GM18502 (cell line): ENCODE data around the gene GALNS.
"Not testable (repeated sequence)": the region's sequence is repeated elsewhere in the genome, so short reads cannot be mapped to it uniquely, and the experiment has no call there.

Experiments used
- ATAC-seq: cut with Tn5 transposase; IDR thresholded peaks from one replicate; pipeline ENCODE4 v1.9.1; 2021; ENCODE audit warnings: mild to moderate bottlenecking; ENCODE audit not compliant: unreplicated experiment, poor library complexity

The GALNS gene

GRCh38 chr16:88840600-88841215 is 16.0 kb downstream of the GALNS start:
- no peak for ATAC-seq

GRCh38 chr16:88839745-88840599 is 16.8 kb downstream of the GALNS start:
- no peak for ATAC-seq

DNA sequence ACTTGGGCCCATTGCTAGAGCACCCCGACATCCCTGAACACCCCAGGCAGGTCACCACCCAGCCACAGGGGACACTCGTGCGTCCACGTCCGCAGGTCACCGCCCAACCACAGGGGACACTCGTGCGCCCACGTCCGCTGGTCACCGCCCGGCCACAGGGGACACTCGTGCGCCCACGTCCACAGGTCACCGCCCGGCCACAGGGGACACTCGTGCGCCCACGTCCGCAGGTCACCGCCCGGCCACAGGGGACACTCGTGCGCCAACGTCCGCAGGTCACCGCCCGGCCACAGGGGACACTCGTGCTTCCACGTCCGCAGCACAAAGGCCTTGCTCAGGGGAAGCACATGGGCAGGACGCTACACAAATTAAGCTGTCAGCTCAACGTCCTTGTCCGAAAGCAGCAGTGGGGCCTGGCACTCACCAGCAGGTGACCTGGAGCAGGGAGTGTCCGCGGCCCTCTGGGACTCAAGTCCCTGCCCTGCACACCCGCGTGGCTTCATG is 17.7 kb downstream of the GALNS start:
- no peak for ATAC-seq

DNA sequence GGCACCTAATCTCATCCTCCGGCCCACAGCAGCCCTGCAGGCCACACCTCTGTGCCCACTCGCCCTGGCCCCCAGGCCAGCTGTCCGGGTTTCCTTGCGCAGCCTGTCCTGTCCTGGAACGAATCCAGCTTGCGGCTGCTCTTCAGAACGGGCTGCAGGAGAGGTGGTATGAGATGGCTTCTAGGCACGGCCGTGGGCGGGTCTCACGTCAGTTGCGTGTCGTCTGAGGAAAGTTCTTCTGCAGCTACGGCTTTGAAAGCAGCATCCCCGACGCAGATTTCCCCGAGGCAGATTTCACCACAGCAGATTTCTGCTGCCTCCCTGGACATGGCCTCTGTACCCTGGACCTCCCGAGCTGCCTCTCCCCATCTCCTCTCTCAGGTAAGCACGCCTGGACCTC is 18.2 kb downstream of the GALNS start:
- ATAC-seq, result no peak

DNA sequence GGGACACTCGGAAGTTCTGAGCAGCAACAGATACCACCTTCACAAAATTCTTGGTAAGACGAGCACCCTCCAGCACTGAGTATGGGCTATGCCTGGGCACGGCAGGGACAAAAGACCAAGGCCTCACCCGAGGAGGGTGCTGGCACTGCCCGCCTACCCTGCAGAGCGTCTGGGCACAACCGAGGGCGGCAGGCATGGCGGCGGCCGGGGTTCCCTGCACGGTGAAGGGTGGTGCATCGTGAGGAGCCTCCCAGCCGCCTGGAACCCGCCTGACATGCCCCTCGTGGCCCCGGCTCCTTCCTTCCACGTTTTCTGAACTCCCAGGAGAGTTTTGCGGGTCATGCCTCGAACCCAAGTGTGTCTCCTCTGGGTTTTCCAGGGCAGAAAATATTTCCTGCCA is 18.9 kb downstream of the GALNS start:
- ATAC-seq, result no peak

DNA sequence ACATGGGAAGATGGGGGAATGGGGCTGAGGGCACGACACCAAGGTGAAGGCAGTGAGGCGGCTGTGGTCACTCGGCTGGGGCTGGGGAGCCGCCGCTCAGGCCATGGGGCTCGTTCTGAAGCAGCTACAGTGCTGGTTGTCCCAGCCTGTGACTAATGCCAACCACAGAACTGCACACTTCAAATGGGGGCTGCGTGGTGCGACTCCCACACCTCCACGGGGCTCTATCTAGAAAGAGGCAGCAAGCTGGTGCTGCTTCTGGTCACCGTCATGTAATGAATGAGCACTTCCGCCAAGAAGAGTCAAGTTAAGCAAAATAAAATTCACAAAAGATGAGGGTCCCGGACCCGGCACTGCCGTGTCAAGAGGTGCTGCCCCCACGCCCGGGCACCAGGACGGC is 20.0 kb downstream of the GALNS start:
- ATAC-seq, result no peak

GRCh38 chr16:88835818-88836217 is 20.9 kb downstream of the GALNS start:
- no peak for ATAC-seq

- no peak for ATAC-seq
Observed at GRCh38 chr16:88835383-88835782, 21.4 kb downstream of the GALNS start.

DNA sequence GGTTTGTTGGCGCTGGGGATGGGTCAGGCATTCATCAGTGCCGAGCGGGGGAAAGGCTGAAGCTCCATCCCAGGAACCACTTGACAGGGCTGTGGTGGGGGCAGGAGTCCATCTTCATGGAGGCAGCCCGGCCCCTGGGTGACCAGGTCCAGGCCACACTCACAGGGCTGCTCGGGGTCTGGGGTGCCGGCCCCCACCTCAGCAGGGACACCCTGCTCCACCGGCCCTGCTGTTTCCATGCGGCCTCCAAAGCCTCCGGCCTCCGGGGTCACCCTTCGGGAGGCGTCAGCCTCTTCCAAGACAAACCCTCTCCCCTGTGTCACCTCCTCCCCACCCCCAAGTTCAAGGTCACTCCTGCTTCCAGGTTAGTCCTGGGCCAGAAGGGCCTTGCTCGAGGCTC is 22.1 kb downstream of the GALNS start:
- ATAC-seq, result no peak

- no peak for ATAC-seq
Observed at GRCh38 chr16:88833086-88833485, 23.7 kb downstream of the GALNS start.

GRCh38 chr16:88831838-88832237 is 24.9 kb downstream of the GALNS start:
- ATAC-seq, result no peak

DNA sequence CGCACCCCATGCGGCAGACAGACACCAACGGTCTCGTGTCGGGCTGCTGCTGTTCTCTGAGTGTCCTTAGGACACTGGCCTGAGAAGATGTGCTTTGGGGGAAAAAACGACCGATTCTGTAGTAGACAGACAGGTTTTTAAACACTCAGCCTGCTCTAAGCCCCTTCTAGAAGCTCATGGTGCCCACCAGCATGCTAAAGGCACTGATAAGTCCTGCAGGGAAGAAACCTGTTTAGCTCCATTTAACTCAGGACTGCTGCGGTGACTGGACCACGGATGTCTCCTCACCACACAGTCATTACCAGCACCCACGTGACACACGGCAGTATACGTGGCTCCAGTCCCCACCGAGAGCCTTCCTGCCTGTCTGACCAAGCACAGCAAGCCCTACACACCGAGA is 26.0 kb downstream of the GALNS start:
- ATAC-seq, result no peak

GRCh38 chr16:88830258-88830657 is 26.5 kb downstream of the GALNS start:
- no peak for ATAC-seq

DNA sequence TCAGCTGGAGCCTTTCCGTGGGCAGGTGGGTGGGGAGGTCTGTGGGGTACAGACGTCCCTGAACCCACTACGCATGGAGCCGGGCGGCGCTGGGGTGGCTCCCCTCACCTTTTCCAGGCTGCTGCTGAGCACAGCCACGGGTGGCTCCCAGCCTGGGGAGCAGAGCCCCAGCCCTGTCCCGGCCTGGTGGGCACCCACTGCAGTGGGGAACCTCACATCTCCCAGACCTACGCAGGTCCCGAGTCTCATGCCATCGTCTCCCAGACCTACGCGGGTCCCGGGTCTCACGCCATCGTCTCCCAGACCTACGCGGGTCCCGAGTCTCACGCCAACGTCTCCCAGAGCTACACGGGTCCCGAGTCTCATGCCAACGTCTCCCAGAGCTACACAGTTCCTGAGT is 28.0 kb downstream of the GALNS start:
- ATAC-seq, result no peak

DNA sequence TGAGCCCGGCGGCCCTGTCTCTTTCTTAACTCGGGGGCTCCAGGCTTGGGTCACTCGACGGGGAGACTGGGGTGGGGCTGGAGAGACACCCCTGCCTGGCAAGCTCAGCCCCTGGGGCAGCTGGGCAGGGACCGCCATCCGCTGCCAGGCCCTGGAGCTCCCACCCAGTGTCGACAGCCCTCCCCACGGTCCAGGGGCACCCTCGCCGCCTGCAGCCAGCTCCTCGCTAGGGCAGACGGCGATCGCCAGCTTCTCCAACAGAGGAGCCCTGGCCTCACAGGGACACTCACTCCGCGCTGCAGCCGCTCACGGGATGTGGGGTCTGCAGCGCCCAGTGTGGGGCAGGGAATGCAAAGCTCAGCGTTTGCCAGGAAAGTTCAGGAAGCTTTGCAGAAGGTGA is 29.0 kb downstream of the GALNS start:
- no peak for ATAC-seq

DNA sequence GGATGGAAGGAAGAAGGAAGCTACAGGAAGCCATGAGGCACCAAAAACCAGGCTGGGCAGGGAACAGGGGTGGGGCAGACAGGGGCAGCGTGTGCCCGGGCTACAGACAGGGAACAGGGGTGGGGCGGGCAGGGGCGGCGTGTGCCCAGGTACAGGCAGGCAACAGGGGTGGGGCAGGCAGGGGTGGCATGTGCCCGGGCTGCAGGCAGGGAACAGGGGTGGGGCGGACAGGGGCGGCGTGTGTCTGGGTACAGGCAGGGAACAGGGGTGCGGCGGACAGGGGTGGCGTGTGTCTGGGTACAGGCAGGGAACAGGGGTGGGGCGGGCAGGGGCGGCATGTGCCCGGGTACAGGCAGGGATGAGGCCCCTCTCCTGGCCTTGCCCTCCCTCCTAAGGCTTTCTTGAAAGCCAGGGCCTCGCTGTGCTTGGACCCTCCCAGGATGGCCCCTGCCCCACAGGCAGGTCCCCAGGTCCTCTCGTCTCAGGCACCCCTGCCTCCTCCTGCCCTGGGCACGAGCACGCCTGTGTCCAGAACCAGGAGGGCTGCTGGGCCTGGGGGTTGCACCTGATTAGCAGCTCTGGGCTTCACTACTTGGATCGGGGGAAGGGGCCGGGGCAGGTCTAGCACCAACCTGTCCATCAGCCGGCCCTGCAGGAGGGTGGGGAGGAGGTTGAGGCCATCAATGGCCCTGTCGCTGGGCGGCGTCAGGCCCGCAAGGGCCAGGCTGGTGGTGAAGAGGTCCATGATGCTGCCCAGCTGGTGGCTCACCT is 30.5 kb downstream of the GALNS start:
- ATAC-seq, result no peak

- ATAC-seq, result no peak
Observed at GRCh38 chr16:88825146-88825545, 31.6 kb downstream of the GALNS start.

- ATAC-seq, result no peak
Observed at GRCh38 chr16:88824256-88825077, 32.3 kb downstream of the GALNS start.

DNA sequence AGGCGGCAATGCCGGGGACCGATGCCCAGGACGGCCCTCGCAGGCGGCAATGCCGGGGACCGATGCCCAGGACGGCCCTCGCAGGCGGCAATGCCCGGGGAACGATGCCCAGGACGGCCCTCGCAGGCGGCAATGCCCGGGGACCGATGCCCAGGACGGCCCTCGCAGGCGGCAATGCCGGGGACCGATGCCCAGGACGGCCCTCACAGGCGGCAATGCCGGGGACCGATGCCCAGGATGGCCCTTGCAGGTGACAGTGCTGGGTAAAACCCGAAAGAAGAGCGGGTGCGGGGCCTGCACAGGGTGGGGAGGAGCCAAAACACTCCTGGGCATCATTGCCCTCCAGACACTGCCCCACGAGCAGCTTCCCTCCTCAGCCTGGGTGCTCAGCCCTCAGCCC is 33.1 kb downstream of the GALNS start:
- ATAC-seq, result not testable (repeated sequence)
